ENCODE data around the gene TMEM200A.

Gene TMEM200A

GRCh38 chr6:130411481-130411880, 45.7 kb downstream of the TMEM200A start:
- POLR2A ChIA-PET = no interaction called here
- CTCF ChIA-PET = no interaction called here
- TF ChIP-seq CTCF (IDR thresholded peaks at IDR 0.05; ENCODE audit: control extremely low read depth, extremely low read depth, low read depth, missing control alignments) = no peak
- no peak for DNase-seq (ENCODE audit: extremely low spot score)

GRCh38 chr6:130412556-130413290, 46.9 kb downstream of the TMEM200A start:
- no peak for DNase-seq (ENCODE audit: extremely low spot score)
- no peak for TF ChIP-seq CTCF (IDR thresholded peaks at IDR 0.05; ENCODE audit: control extremely low read depth, extremely low read depth, low read depth, missing control alignments)
- ChIA-PET CTCF (interaction anchor here (0.7 kb wide), 1 partner anchor 12 kb away, joined by 3 read pairs; no protein-coding TSS in a partner anchor), POLR2A (no interaction called here)

- ChIA-PET POLR2A (no interaction called here), CTCF (no interaction called here)
- no peak for DNase-seq (ENCODE audit: extremely low spot score)
- TF ChIP-seq CTCF (IDR thresholded peaks at IDR 0.05; ENCODE audit: control extremely low read depth, extremely low read depth, low read depth, missing control alignments) = no peak
Observed at GRCh38 chr6:130417951-130418350, 52.1 kb downstream of the TMEM200A start.

- TF ChIP-seq CTCF (IDR thresholded peaks at IDR 0.05; ENCODE audit: control extremely low read depth, extremely low read depth, low read depth, missing control alignments) = no peak
- ChIA-PET POLR2A (no interaction called here), CTCF (interaction anchor here (1.0 to 1.2 kb wide), 2 partner anchors 15 to 39 kb away, joined by 3 read pairs; no protein-coding TSS in a partner anchor)
- no peak for DNase-seq (ENCODE audit: extremely low spot score)
Observed at GRCh38 chr6:130420911-130421310, 55.1 kb downstream of the TMEM200A start.

- ChIA-PET POLR2A (no interaction called here), CTCF (interaction anchor here (1.0 kb wide), 1 partner anchor 16 kb away, joined by 3 read pairs; no protein-coding TSS in a partner anchor)
- TF ChIP-seq CTCF (IDR thresholded peaks at IDR 0.05; ENCODE audit: control extremely low read depth, extremely low read depth, low read depth, missing control alignments) = no peak
- no peak for DNase-seq (ENCODE audit: extremely low spot score)
Observed at GRCh38 chr6:130421585-130421984, 55.8 kb downstream of the TMEM200A start.

- POLR2A ChIA-PET = no interaction called here
- TF ChIP-seq CTCF (IDR thresholded peaks at IDR 0.05; ENCODE audit: control extremely low read depth, extremely low read depth, low read depth, missing control alignments) = no peak
- DNase-seq (ENCODE audit: extremely low spot score) = no peak
- CTCF ChIA-PET = no interaction called here
Observed at GRCh38 chr6:130423044-130423443, 57.2 kb downstream of the TMEM200A start.

Measured in GM10248 (cell line).